8988T (cell line): ENCODE measurements around the gene ELOVL6.
A peak's percentile ranks its signal among the peaks of the same experiment; 100 is the strongest.

Experiments used
- DNase-seq: peaks from one replicate; pipeline ENCODE4 v3.0.0; 2011

The ELOVL6 gene

GRCh38 chr4:110014233-110014632, 184.2 kb downstream of the ELOVL6 start:
- DNase-seq = no peak

DNA sequence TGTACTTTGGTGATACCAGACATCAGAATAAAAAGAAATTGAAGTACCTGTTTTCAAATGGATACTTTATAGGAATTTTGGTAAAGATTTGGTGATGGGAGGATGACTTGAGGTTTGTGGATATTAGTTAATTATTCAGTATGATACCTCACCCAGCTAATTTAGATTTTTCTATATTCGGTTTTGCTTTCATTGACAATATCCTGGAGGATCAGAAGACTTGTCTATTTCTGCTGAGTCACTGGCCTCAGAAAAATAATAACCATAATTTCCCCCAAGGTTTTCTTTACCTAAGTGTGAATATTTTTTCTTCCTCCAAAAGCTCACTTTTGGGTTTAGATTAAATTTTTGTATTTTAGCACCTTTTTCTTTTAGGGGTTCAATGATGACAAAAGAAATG, 185.5 kb downstream of the ELOVL6 start:
- no peak for DNase-seq

GRCh38 chr4:110010797-110011196, 187.6 kb downstream of the ELOVL6 start:
- no peak for DNase-seq

GRCh38 chr4:110009550-110009949, 188.9 kb downstream of the ELOVL6 start:
- DNase-seq = no peak

DNA sequence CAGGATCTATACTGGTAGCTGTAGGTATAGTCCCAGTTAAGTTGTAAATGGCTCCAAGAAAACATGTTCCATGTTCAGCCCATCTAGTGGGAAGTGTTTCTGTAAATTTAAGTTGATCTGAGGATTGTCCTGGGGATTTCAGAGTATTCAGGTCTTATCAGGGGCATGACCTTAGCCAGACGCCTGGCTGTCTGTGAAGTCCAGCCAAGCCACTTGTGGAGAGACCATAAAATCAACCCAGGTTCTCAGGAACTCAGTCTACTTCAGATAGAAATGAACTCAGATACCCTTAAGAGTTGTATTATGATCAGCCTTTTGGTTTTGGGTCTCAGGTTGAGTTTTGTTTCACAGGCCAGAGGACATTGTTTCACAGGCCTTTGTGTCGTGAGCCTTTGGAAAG, 189.9 kb downstream of the ELOVL6 start:
- no peak for DNase-seq

DNA sequence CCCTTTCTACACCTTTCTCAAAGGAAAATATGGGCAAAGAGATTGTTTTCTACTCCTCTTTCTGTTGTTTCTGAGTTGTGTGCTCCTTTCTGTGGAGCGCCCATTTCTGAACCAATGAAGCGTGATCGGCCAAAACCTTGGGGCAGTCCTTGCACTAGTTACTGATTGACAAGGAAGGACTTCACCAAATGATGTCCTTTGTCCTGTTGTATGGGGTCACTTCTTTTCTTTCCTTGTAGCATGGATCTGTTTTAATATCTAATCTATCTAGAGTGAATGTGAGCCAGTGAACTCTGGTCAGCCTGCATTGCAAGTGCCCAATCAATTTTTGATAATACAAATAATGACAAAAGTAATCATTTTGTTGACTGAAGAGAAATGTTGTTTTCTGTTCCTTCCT, 191.2 kb downstream of the ELOVL6 start:
- DNase-seq = no peak

DNA sequence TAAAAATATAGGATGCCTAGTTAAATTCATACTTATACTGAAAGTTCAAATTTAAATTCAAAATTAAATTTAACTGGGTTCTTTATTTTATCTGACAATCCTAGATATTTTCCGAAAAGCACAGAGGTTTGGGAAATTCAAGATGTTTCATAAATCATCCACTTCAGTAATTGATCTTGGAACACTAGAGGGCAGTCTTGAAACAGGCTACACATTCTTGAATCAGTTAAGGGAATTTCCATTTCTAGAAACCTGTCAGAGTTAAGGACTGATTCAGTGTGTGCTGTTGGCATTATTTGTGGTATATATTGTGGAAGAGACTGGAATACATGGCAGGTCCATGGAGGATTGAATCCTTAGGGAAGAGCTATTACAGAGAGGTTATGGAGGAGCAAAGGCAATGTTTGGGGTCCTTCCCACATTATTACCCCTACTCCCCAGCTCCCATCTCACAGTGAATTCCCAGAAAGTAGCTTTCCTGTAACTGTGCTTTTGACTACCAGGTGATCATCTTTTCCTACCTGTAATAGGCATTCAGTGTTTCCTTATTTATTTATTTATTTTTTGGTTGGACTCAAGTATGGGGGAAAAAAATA, 192.9 kb downstream of the ELOVL6 start:
- DNase-seq = peak; percentile 14

- DNase-seq = no peak
Measured at GRCh38 chr4:110004556-110004955, 193.9 kb downstream of the ELOVL6 start.

DNA sequence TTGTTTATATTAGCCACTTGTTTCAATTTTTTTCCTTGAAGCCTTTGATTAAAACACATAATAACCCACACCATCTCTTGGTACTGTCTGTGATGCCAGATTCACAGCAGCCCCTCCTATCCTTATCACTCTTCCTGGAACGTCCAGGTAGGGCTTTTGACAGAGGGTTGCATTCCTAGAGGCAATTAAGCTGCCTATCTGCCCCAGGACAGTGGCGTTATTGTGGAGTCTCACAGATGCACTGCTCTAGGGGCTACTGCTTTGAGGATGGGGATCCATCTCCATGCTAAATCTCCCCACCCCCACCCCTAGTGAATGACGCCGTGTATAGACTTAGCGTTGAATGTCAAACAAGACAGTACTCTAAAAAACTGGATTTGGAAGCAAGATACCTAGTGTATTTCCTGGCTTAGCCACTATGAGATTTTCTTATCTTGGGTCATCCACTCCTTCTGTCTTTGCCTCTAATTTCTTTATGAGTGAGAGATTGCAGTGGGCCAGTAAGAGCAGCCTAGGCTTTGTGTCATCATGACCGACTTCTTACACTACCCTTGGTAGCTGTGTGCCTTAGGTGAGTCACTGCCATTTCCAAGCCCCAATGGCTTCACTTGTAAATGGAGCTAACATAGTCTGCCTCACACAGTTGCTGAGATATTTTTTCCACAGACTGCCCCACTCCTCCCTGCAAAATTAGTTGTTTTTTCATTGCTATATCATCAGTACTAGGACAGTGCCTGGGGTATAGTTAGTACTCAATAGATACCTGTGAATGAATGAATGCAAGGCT, 194.8 kb downstream of the ELOVL6 start:
- DNase-seq = no peak

- DNase-seq = no peak
Measured at GRCh38 chr4:110002326-110002725, 196.1 kb downstream of the ELOVL6 start.

DNA sequence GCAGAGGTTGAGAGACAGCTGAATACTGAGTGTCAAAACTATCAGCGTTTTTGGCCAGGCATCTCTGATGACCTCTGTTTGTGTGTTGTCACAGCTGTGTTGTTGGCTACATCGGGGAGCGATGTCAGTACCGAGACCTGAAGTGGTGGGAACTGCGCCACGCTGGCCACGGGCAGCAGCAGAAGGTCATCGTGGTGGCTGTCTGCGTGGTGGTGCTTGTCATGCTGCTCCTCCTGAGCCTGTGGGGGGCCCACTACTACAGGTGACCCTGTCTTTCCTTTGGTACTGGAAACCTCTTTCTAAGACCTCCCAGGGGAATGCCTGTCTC, 198.9 kb downstream of the ELOVL6 start:
- no peak for DNase-seq

GRCh38 chr4:109998867-109999584, 199.4 kb downstream of the ELOVL6 start:
- peak; percentile 19 for DNase-seq

- DNase-seq = no peak
Measured at GRCh38 chr4:109996526-109996925, 201.9 kb downstream of the ELOVL6 start.
